MM.1S (cell line): Measurements from ENCODE around the gene GATAD2B.

Experiments
- CTCF ChIP-seq: fragments of 300-600 bp; sonication (generic); IDR thresholded peaks from 2 replicates; pipeline ENCODE4 v1.5.1; 2016; ENCODE audit warnings: antibody characterized with exemption, low read length, mixed read lengths
- EZH2 ChIP-seq: fragments of 300-600 bp; sonication (generic); optimal IDR thresholded peaks from 2 replicates; pipeline ENCODE3; 2017; ENCODE audit warnings: low read depth, mild to moderate bottlenecking, antibody characterized with exemption, low read length, mixed read lengths
- EZH2phosphoT487 ChIP-seq: fragments of 300-600 bp; sonication (generic); IDR thresholded peaks from 2 replicates; pipeline ENCODE4 v1.6.1; 2018; ENCODE audit warnings: antibody characterized with exemption, low read length

- TF ChIP-seq CTCF (no peak), EZH2phosphoT487 (no peak), EZH2 (no peak)
These were observed 129.4 kb downstream of the GATAD2B start for GRCh38 chr1:153793261-153793972.
